H9 (cell line): ENCODE data around the gene DNM2. TPM values are rescaled to one million over a fixed set of nuclear protein-coding genes. Genes with fewer than 3 reads are reported as not detected.

Experiments used
- DNase-seq: peaks from one replicate; pipeline ENCODE4 v3.0.0-alpha.2; 2017
- H2AFZ ChIP-seq: one replicate; pipeline ENCODE4 v1.6.1; 2013; ENCODE audit warnings: mild to moderate bottlenecking, low read length, control low read depth, moderate library complexity
- H2AK5ac ChIP-seq: 2 replicates; pipeline ENCODE4 v1.6.1; 2013; ENCODE audit warnings: low read length, control low read depth, mixed read lengths; ENCODE audit not compliant: insufficient read length
- H2BK120ac ChIP-seq: one replicate; pipeline ENCODE4 v1.6.1; 2013; ENCODE audit warnings: low read depth, mild to moderate bottlenecking, low read length, control low read depth, inconsistent platforms; ENCODE audit not compliant: poor library complexity, severe bottlenecking
- H2BK12ac ChIP-seq: 2 replicates; pipeline ENCODE4 v1.6.1; 2013; ENCODE audit warnings: low read length, control low read depth, mixed read lengths, low read depth; ENCODE audit not compliant: insufficient read length
- H2BK15ac ChIP-seq: 2 replicates; pipeline ENCODE4 v1.6.1; 2013; ENCODE audit warnings: low read depth, low read length, control low read depth
- H2BK20ac ChIP-seq: one replicate; pipeline ENCODE4 v1.6.1; 2013; ENCODE audit warnings: low read depth, mild to moderate bottlenecking, low read length, control low read depth, inconsistent platforms; ENCODE audit not compliant: poor library complexity, severe bottlenecking
- H2BK5ac ChIP-seq: 2 replicates; pipeline ENCODE4 v1.6.1; 2013; ENCODE audit warnings: low read length, control low read depth, mixed read lengths; ENCODE audit not compliant: insufficient read length
- H3K14ac ChIP-seq: 2 replicates; pipeline ENCODE4 v1.6.1; 2013; ENCODE audit warnings: low read length, control low read depth; ENCODE audit not compliant: insufficient read depth
- H3K18ac ChIP-seq: 2 replicates; pipeline ENCODE4 v1.6.1; 2013; ENCODE audit warnings: low read depth, mild to moderate bottlenecking, mixed read lengths, low read length, control low read depth; ENCODE audit not compliant: insufficient read length
- H3K23ac ChIP-seq: 2 replicates; pipeline ENCODE4 v1.6.1; 2013; ENCODE audit warnings: low read length, control low read depth, mixed read lengths, low read depth; ENCODE audit not compliant: insufficient read length
- H3K23me2 ChIP-seq: 2 replicates; pipeline ENCODE4 v1.6.1; 2013; ENCODE audit warnings: low read depth, mild to moderate bottlenecking, mixed read lengths, low read length, control low read depth; ENCODE audit not compliant: insufficient read length, poor library complexity, severe bottlenecking
- H3K27ac ChIP-seq: 2 replicates; pipeline ENCODE4 v1.5.1; 2013; ENCODE audit warnings: low read length, control low read depth, mixed read lengths, low read depth; ENCODE audit not compliant: insufficient read length
- H3K27me3 ChIP-seq: 2 replicates; pipeline ENCODE4 v1.6.1; 2013; ENCODE audit warnings: low read length, control low read depth, inconsistent platforms; ENCODE audit not compliant: insufficient read depth
- H3K4ac ChIP-seq: 2 replicates; pipeline ENCODE4 v1.6.1; 2013; ENCODE audit warnings: low read depth, mild to moderate bottlenecking, control low read depth, inconsistent platforms, low read length, moderate library complexity
- H3K4me1 ChIP-seq: 2 replicates; pipeline ENCODE4 v1.6.1; 2013; ENCODE audit warnings: low read length, control low read depth, inconsistent platforms; ENCODE audit not compliant: insufficient read depth
- H3K4me2 ChIP-seq: 2 replicates; pipeline ENCODE4 v1.6.1; 2013; ENCODE audit warnings: low read length, control low read depth, mixed read lengths; ENCODE audit not compliant: insufficient read length, insufficient read depth
- H3K56ac ChIP-seq: 2 replicates; pipeline ENCODE4 v1.6.1; 2013; ENCODE audit warnings: low read depth, mild to moderate bottlenecking, mixed read lengths, low read length, control low read depth; ENCODE audit not compliant: insufficient read length
- H3K79me1 ChIP-seq: 2 replicates; pipeline ENCODE4 v1.6.1; 2013; ENCODE audit warnings: low read depth, mild to moderate bottlenecking, moderate library complexity, low read length, control low read depth, inconsistent platforms; ENCODE audit not compliant: insufficient read depth, poor library complexity, severe bottlenecking
- H3K79me2 ChIP-seq: 2 replicates; pipeline ENCODE4 v1.6.1; 2013; ENCODE audit warnings: low read length, control low read depth, inconsistent platforms; ENCODE audit not compliant: insufficient read depth
- H3K9ac ChIP-seq: 2 replicates; pipeline ENCODE4 v1.6.1; 2013; ENCODE audit warnings: low read length, control low read depth, mixed read lengths; ENCODE audit not compliant: insufficient read length; ENCODE audit errors: extremely low read depth
- H3K9me3 ChIP-seq: one replicate; pipeline ENCODE4 v1.6.1; 2013; ENCODE audit warnings: low read depth, low read length, inconsistent platforms; ENCODE audit not compliant: control insufficient read depth
- H3T11ph ChIP-seq: one replicate; pipeline ENCODE4 v1.6.1; 2013; ENCODE audit warnings: mild to moderate bottlenecking, low read length, control low read depth, inconsistent platforms
- H4K20me1 ChIP-seq: one replicate; pipeline ENCODE4 v1.6.1; 2013; ENCODE audit not compliant: control insufficient read depth, insufficient read length, insufficient read depth
- H4K5ac ChIP-seq: 2 replicates; pipeline ENCODE4 v1.6.1; 2013; ENCODE audit warnings: low read depth, mild to moderate bottlenecking, mixed read lengths, low read length, control low read depth; ENCODE audit not compliant: insufficient read length
- H4K8ac ChIP-seq: replicated peaks from 2 replicates; pipeline ENCODE4 v1.6.1; 2013; ENCODE audit warnings: low read length, control low read depth, mixed read lengths, low read depth; ENCODE audit not compliant: insufficient read length
- H4K91ac ChIP-seq: 2 replicates; pipeline ENCODE4 v1.6.1; 2013; ENCODE audit warnings: low read depth, mild to moderate bottlenecking, moderate library complexity, mixed read lengths, low read length, control low read depth; ENCODE audit not compliant: insufficient read length
- H3K27ac Mint-ChIP-seq, 3 experiments: 2 replicates in 2 of 3; 3 replicates in 1 of 3; pipeline ENCODE4 v1.8.0; 2020 to 2021; ENCODE audit warnings: mixed read lengths in 3 of 3, mild to moderate bottlenecking in 1 of 3, moderate library complexity in 1 of 3
- H3K27me3 Mint-ChIP-seq: 2 replicates; pipeline ENCODE4 v1.8.0; 2021; ENCODE audit warnings: low read depth, mild to moderate bottlenecking, moderate library complexity, mixed read lengths
- H3K36me3 Mint-ChIP-seq, 3 experiments: 2 replicates in 2 of 3; 3 replicates in 1 of 3; pipeline ENCODE4 v1.8.0; 2020 to 2021; ENCODE audit warnings: low read depth in 3 of 3, mixed read lengths in 3 of 3; ENCODE audit not compliant: insufficient read depth in 1 of 3
- H3K4me1 Mint-ChIP-seq, 2 experiments: 2 replicates each; pipeline ENCODE4 v1.8.0; 2020; ENCODE audit warnings: mixed read lengths in 2 of 2
- H3K4me3 Mint-ChIP-seq, 2 experiments: 2 replicates in 1 of 2; 3 replicates in 1 of 2; pipeline ENCODE4 v1.8.0; 2020 to 2021; ENCODE audit warnings: mild to moderate bottlenecking in 2 of 2, mixed read lengths in 2 of 2, moderate library complexity in 1 of 2
- H3K9me3 Mint-ChIP-seq, 2 experiments: 2 replicates in 1 of 2; 3 replicates in 1 of 2; pipeline ENCODE4 v1.8.0; 2020; ENCODE audit warnings: mild to moderate bottlenecking in 2 of 2, mixed read lengths in 2 of 2, moderate library complexity in 1 of 2
- WGBS: extraction: QIAGEN DNeasy Blood & Tissue Kit; methylation state at CpG from one replicate; pipeline ENCODE4 v1.1.7; 2013; ENCODE audit warnings: missing lambda C conversion rate, low lambda C conversion rate, mixed read lengths; ENCODE audit not compliant: insufficient read length; ENCODE audit errors: extremely low coverage; 5-methylcytosine and 5-hydroxymethylcytosine counted together
- total RNA-seq: library from RNA; stranded (reverse); gene quantifications from 2 replicates; pipeline ENCODE4 v1.2.1, GENCODE V29; 2021
- TF ChIP-seq, protein P1 (sequence below): fragments of 200-600 bp; sonication (generic); conservative IDR thresholded peaks from 3 replicates; pipeline ENCODE4 v1.8.0; 2021; ENCODE audit warnings: antibody characterized with exemption, mild to moderate bottlenecking

DNM2 gene
- total RNA-seq, 1 experiment from 2014 or later, result 152 TPM

DNA sequence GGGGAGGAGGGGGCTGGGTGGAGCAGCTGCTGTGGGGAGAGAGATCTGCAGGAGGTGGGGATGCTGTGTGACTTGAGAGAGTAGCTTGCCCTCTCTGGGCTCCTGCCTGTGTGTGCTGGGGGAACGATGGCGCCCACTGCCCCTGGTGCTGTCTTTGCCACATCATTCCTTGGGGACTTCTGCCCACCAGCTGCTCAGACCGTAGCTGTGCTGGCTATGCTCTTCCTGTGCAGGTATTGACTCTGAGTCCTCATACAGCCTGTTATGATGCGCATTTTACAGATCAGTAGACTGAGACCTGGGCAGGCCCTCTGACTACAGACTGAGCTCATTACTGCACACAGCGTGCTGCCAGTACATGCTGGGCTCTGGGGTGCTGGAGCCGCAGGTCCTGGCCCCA is 51.1 kb downstream of the DNM2 start:
- no peaks in the 10 kb centered on the region for H3K27me3 Mint-ChIP-seq
- no peak overlapping the region for H2BK12ac ChIP-seq
- H3K4me2 ChIP-seq, result no peak overlapping the region
- no peak overlapping the region for H3K9ac ChIP-seq
- H3K4me1 ChIP-seq, result no peaks in the 10 kb centered on the region
- no peak overlapping the region for H2BK120ac ChIP-seq
- no peaks in the 10 kb centered on the region for H3K9me3 ChIP-seq
- no peak overlapping the region for H4K91ac ChIP-seq
- H4K8ac ChIP-seq, result no peak overlapping the region
- peak overlapping the region; percentile 70 to 87 (median 75); a peak in 5 of 7 replicates for H3K27ac Mint-ChIP-seq
- DNase-seq, result no peak
- no peak overlapping the region for H3K23ac ChIP-seq
- H2BK15ac ChIP-seq, result no peak overlapping the region
- no peak overlapping the region for H3T11ph ChIP-seq
- WGBS, result no CpG with 5 or more reads among the region's 6 CpGs
- H3K4ac ChIP-seq, result no peak overlapping the region
- no peak overlapping the region for H2AK5ac ChIP-seq
- TF ChIP-seq, protein P1, sequence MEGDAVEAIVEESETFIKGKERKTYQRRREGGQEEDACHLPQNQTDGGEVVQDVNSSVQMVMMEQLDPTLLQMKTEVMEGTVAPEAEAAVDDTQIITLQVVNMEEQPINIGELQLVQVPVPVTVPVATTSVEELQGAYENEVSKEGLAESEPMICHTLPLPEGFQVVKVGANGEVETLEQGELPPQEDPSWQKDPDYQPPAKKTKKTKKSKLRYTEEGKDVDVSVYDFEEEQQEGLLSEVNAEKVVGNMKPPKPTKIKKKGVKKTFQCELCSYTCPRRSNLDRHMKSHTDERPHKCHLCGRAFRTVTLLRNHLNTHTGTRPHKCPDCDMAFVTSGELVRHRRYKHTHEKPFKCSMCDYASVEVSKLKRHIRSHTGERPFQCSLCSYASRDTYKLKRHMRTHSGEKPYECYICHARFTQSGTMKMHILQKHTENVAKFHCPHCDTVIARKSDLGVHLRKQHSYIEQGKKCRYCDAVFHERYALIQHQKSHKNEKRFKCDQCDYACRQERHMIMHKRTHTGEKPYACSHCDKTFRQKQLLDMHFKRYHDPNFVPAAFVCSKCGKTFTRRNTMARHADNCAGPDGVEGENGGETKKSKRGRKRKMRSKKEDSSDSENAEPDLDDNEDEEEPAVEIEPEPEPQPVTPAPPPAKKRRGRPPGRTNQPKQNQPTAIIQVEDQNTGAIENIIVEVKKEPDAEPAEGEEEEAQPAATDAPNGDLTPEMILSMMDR, result no peak
- H3K27ac ChIP-seq, result no peak overlapping the region
- no peak overlapping the region for H3K18ac ChIP-seq
- H4K5ac ChIP-seq, result no peak overlapping the region
- H2AFZ ChIP-seq, result no peak overlapping the region
- H4K20me1 ChIP-seq, result no peaks in the 10 kb centered on the region
- H3K56ac ChIP-seq, result no peak overlapping the region
- H3K23me2 ChIP-seq, result no peaks in the 10 kb centered on the region
- H3K4me1 Mint-ChIP-seq, result peaks cover 15 to 25% of the 10 kb centered on the region in 2 experiments
- no peak overlapping the region for H3K14ac ChIP-seq
- no peaks in the 10 kb centered on the region for H3K79me2 ChIP-seq
- H3K9me3 Mint-ChIP-seq, result no peaks in the 10 kb centered on the region
- H2BK5ac ChIP-seq, result no peak overlapping the region
- no peaks in the 10 kb centered on the region for H3K27me3 ChIP-seq
- H2BK20ac ChIP-seq, result no peak overlapping the region
- H3K79me1 ChIP-seq, result no peaks in the 10 kb centered on the region
- peak overlapping the region in 1 of 2 experiments; percentile 14; a peak in 1 of 5 replicates for H3K4me3 Mint-ChIP-seq
- H3K36me3 Mint-ChIP-seq, result peaks cover 10 to 31% (median 23%) of the 10 kb centered on the region in 3 experiments; a peak in 6 of 7 replicates
